NCI-H1092 (cell line): Measurements from ENCODE around the gene CFAP161.
"Not testable (repeated sequence)": the region's sequence is repeated elsewhere in the genome, so short reads cannot be mapped to it uniquely, and the experiment has no call there.

Experiments used
- DNase-seq: peaks from one replicate; lab custom pipeline; 2025; lab: John Stamatoyannopoulos, UW

The CFAP161 gene

DNA sequence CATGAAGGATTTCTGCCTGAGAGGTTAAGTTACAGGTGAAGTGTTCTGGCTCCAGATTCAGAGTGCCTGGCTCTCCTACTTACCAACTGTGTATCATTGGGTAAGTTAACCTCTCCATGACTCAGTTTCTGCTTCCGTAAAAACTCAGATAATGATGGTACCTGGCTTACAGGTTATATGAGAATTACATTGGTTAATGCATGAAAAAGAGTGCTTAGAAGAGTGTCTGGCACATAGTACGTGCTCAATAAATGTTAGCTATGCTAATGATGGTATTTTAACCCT is 23.8 kb downstream of the CFAP161 start:
- DNase-seq: no peak

- DNase-seq: not testable (repeated sequence)
Measured at GRCh38 chr15:81158561-81158960, 24.5 kb downstream of the CFAP161 start.

DNA sequence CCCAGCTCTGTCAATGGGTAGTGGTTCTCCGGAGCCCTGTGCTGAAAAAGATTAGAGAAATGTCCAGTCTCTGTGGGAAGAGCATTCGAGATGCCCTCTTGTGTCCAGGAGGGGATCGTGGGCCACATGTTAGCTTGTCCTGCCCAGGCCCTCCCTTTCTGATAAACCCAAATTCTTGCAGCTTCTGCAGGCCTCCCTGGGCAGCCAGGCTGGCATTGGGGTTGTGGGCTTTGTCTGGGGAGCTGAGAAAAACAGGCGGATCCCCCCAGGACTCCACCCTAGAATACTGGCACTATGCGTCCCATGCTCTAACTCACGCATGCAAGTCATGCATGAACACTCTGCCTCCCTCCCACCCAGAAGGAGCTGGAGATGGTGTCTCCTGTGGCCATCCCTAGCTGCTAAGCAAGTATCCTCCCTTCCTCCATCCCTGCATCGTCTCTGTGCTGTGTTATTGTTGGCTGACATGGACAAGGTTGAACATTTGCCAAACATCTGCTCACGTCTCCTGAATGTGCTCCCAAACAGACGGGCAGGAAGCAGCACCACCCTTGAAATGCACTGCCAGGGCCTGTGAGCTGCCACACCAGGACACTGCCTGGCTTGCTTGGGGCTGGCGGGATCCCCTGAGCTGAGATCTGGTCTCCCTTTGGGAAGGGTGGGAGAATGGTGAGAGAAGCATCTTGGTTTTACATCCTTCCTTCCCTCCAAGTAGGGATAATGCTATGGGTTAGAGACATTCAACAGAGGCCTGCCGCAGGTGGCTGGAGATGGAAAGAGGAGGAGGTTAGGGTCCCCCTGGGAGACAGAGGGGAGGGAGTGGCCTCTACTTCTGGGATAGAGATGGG is 26.5 kb downstream of the CFAP161 start:
- peak; percentile 11 for DNase-seq

DNA sequence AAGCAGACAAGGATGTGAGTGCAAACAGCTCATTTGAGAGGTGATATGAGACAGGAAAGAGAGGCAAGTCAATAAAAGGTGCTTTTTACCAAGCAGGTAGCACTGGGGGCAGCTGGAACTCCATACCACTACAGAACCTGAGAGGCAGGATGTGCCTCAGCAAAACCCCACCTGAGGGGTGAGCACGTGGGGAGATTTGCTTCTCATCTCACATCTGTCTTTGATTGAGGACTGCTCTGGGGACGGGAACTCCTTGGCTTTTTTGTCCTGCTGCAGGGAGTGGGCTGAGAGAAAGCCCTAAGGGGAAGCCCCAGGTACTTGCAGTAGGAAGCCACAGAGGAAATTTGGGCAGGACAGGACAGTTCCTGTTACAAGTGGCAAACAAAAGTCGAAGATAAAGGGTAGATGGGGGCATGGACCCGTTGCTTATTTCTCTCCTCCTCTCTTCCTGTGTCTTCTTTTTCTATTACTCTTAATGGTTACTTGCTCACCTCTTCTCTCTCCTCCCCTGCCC is 27.1 kb downstream of the CFAP161 start:
- no peak for DNase-seq

DNA sequence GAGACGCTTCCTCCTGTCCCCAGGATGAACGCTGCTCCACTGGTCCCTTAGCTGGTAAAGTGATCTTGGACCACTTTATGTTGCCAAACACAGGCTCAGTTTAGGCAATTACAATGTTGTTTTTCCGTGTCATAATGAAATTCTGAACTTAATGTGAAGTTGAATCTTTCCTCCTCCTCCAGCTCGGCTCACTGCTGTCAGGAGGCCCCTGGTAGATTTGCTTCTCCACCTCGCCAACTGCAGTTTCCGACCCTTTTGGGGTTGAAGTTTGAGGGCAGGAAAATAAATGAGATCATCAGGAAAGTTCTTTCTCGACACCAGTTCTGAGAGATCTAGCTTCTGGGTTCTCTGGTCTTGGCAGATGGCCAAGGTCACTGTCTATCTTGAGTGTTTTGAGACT is 27.8 kb downstream of the CFAP161 start:
- no peak for DNase-seq

DNA sequence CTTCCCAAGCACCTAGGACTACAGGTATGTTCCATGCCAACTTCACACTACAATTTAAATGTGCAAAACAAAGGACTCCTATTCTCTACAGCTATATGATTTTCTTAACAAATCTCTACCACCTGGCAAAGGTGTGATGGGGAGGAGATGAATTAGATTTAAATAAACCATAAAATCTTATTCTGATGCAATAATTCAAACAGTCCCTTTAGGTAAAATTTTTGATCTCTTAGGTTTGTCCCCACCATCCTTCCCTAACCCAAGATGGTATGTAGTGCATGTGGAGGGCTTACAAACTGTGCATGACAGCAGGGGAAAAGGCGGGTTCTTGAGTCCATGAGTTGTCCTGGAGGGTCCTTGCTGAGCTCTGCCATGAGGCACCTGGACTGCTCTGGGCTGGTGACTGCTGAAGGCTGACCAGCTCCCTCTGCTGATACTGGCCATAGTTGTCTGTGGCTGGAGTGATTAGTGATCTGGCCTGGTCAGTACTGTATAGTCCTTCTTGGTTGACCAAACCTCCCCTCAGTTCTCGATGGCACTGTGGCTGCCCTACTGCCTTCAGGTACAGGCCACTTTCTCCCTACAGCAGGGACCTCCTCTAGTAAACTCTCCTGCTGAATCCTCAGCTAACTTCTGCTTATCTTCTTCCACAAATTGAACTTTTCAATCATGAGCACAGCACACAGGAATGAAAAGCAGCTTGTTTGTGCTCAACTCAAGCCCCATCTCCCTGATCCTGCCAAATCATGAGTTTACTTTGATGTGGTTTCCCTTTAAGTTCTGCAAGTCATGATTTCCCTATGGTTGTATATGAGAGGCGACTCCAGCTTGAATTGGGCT is 30.1 kb downstream of the CFAP161 start:
- DNase-seq: no peak

DNA sequence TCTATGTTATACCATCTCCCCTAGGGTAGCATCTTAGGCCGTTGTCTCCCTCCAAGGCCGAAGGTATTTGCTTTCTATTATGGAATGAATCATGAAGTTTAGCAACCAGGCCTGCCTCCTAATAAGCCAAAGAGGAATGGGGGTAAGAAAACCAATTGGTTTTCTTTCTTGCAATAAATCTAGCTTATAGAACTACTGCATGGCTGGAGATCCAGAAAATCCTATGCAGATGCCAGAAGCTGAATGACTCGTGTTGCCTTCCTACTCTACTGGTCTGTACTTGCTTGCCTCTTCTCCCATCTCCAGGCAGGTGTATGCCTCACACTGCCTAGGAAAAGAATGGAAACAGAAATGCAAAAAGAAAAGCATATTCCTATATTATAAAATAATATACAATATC is 31.5 kb downstream of the CFAP161 start:
- DNase-seq: no peak

- DNase-seq: no peak
Measured at GRCh38 chr15:81166636-81167305, 32.7 kb downstream of the CFAP161 start.

GRCh38 chr15:81168131-81168526 is 34.1 kb downstream of the CFAP161 start:
- DNase-seq: no peak

DNA sequence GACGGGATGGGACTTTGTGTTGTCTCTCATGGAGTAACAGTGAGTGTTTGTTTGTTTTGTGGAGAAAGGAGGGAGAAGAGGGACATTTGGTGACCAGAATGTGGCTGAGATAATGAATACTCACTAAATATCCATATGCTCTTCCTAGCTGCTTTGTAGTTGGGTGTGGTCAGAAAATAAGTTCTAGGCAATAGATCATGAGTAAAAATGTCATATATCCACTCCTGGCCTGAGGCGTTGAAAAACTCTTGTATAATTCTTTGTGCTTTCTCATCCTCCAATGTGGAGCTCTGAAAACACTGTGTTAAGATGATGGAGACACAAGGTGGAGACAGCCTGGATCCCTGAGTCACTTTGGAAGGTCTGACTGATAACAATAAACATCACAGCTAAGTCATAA is 34.6 kb downstream of the CFAP161 start:
- no peak for DNase-seq

DNA sequence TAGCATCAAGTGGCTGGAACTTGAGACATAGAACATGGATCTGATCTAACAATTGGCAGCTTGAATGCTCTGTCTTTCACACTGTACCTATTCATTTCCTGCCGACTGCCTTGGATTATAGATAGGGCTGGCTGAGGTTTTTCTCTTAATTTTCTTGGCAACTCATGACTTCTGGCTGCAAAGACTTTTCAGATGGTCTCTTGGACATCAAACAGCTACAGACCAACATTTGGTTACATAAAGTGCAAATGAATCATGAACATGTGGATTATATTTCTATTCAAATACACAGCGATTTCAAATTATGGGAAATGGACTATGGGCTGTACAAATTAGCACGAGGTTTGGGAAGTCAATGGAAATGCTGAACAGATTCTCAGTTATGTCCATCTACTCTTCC is 36.4 kb downstream of the CFAP161 start:
- DNase-seq: no peak

GRCh38 chr15:81171286-81171685 is 37.2 kb downstream of the CFAP161 start:
- no peak for DNase-seq

DNA sequence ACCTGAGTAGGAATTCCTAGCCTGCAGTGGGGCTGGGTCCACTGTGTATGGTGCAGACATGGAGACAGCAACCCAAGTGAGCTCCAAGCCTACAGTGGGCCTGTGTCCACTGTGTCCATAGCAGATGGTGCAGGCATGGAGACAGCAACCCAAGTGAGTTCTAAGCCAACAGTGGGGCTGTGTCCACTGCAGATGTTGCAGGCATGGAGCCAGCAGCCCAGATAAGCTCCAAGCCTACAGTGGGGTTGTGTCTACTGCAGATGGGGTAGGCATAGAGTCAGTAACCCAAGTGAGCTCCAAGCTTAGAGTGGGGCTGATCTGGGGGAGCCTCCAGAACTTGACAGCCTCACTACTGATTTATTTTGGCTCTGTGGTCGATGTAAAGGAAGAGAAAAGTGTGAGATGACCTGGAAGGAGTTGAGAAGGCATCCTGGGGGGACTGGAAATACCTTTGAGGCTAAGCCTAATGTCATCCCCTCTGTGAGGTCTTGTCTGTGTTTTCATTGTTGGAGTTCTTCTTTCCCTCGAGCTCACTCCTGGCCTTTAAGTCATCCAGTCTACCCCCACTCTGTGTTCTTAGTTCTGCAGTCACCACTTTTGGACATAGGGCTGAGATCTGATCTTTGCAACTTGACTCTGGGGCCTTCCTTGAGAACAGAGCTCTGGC is 40.2 kb downstream of the CFAP161 start:
- DNase-seq: no peak

DNA sequence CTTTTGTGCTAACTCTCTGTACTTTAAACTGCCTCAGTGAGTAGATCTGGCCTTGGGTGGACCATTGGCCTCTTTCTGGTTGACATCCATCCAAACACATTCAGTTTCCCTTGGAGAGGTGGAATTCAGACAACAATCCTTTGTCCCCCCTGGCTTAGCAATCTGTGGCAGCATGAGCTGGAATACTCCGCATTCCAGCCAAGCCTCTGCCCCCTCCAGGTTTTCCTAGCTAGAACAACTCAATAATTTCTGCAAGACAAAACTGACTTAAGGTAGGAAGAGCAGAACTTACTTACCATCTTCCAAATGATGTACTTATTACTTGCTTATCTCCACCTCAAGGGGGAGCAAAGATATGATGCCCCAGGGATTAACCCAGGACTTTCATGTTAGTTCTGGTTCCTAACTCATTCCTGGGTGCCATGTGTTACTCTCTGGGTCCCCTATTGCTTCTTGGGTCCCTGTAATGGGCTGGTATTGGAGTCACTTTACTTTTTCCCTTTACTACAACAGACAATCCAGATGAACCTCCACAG is 40.8 kb downstream of the CFAP161 start:
- no peak for DNase-seq

DNA sequence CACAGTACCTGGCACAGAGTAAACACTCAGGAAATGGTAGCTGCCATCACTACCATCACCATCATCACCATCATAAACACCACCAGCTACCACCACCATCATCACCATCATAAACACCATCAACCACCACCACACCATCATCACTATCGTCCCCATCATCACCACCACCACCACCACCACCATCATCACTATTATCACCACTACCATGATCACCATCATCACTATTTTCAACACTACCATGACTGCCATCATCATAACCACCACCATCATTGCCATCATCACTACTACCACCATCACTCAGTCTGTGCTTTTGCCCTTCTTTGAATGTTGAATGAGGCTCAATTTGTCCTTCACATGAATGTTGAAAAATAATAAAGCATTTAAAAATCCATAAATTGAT is 41.4 kb downstream of the CFAP161 start:
- DNase-seq: no peak

DNA sequence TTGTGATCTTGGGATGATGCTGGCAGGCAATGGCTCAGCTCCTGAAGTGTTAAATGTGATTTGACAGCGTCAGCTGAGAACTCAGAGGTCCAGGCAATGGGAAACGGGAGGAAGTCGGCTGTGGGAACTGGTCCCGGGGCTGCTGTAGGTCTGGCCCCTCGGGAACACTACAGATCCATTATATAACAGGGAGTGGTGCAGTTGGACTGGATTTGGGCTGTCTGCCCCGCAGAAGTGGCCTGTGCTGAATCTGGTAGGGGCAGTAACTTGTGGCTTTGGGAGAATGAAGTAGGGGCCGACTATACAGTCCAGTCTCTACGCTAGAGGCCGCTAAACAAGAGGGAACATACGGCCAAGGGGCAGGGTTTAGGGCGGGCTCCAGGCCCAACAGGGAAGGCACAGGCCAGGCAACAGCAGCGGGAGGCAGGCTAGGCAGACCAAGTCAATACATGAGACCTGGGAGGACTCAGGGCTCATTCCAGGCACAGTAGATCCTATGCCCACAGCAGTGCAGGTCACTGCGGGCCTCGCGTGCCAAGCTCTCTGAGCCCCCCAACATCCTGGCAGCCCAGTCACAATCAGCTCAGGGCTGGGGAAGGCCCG is 42.3 kb downstream of the CFAP161 start:
- no peak for DNase-seq

DNA sequence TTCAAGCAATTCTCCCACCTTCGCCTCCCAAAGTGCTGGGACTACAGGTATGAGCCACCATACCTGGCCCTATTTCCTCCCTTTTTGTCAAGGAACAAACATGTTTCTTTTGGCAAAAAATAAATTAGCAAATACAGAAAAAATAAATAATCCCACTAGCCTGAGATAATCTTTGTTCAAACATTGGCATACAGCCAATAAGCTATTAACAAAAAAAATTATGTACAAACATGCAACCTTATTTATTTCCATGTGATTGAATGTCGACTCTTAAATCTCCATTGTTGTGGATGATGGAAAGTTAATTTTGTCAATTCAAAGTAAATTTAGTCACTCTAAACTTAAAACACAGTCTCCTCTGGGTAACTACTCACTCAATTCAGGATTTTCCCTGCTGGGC is 44.3 kb downstream of the CFAP161 start:
- no peak for DNase-seq

DNA sequence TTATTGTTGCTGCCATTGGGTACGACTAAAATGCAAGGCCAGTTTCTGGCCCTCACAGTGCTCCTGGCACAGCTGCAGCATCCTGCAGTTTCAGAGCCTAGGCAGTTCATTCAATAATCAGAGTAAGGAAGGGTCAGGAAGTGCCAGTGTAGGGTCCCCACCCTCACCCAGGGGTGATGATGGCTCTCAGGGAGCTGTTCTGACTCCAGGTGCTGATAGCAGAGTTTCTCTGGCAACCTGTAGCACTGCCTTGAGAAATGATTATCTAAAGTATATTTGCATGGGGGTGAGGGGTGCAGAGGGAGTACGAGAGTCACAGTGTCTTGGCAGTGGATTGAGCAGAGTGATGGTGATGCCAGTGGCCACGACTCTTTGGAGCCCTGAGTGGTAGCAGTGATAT is 47.1 kb downstream of the CFAP161 start:
- no peak for DNase-seq

DNA sequence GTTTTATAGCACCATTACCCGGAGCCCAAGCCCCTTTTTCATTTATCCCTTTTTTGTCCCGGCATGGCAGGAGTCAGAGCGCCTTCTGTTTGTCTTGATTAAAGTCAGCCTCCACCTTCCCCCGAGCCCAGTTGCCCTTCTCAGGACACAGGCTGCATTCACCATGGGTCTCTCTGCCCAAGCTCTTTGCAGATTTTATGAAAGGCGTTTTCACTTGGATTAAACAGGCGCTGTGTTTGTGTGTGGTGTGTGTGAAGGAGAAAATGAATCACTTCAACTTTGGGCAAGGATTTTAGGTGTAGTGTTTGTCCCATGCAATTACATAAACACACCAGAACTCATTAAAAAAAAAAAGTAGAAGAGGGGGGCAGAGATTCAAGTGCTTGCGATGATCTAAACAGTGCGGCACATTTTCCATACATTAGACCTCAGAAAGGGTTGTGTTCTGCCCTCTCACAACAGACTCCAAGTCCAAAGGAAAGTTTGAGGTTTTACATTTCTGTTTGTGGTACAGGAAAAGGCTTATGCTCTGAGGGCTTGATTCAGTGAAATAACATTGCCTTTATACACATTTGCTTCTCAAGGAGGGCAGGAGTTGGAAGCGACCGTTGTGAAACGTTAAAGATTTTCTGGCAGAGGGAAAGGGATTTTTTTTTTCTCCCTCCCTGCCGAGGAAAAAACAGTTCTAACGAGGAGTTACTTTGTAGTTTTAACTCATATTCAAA is 48.1 kb downstream of the CFAP161 start:
- DNase-seq: no peak

- no peak for DNase-seq
Measured at GRCh38 chr15:81182756-81183438, 48.8 kb downstream of the CFAP161 start.
